ENCODE measurements around the gene ARFGEF2.

DNA sequence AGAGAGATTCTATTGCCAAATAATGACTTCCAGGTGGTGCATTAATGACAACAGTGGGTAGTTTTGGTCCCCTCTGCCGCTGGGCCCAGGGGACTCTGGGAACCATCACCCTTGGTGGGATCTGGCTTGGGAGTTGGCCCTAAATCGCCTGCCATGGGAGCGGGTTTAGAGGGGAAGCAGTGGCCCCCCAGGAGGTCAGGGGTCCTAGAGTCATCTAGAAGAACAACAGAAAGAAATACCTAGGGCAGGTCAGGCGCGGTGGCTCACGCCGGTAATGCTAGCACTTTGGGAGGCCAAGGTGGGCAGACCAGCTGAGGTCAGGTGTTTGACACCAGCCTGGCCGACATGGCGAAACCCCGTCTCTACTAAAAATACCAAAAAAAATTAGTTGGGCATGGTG lies 17.8 kb upstream of the ARFGEF2 start:
- TF ChIP-seq, protein P1, sequence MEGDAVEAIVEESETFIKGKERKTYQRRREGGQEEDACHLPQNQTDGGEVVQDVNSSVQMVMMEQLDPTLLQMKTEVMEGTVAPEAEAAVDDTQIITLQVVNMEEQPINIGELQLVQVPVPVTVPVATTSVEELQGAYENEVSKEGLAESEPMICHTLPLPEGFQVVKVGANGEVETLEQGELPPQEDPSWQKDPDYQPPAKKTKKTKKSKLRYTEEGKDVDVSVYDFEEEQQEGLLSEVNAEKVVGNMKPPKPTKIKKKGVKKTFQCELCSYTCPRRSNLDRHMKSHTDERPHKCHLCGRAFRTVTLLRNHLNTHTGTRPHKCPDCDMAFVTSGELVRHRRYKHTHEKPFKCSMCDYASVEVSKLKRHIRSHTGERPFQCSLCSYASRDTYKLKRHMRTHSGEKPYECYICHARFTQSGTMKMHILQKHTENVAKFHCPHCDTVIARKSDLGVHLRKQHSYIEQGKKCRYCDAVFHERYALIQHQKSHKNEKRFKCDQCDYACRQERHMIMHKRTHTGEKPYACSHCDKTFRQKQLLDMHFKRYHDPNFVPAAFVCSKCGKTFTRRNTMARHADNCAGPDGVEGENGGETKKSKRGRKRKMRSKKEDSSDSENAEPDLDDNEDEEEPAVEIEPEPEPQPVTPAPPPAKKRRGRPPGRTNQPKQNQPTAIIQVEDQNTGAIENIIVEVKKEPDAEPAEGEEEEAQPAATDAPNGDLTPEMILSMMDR (IDR thresholded peaks at IDR 0.05) = no peak
- no peak for TF ChIP-seq POLR2A (IDR thresholded peaks at IDR 0.05)
